GM12864 (cell line): ENCODE results near the gene UBTD2.
"Not testable (repeated sequence)": the region's sequence is repeated elsewhere in the genome, so short reads cannot be mapped to it uniquely, and the experiment has no call there.

Experiments used
- DNase-seq: peaks from one replicate; pipeline ENCODE4 v3.0.0-alpha.2; 2011; ENCODE audit warnings: low read depth
- H3K4me3 ChIP-seq: 2 replicates; pipeline ENCODE4 v1.5.1; 2011; ENCODE audit warnings: mild to moderate bottlenecking, low read depth, low read length, control low read depth
- CTCF ChIP-seq: IDR thresholded peaks from 2 replicates; pipeline ENCODE4 v1.5.1; 2011; ENCODE audit warnings: low read depth, mild to moderate bottlenecking, moderate library complexity, low read length, control low read depth, inconsistent platforms; ENCODE audit errors: missing control alignments

Gene UBTD2

GRCh38 chr5:172219296-172219695 is 64.3 kb downstream of the UBTD2 start:
- no peak for TF ChIP-seq CTCF
- no peak overlapping the region for H3K4me3 ChIP-seq

GRCh38 chr5:172216345-172216744 is 67.2 kb downstream of the UBTD2 start:
- no peak for TF ChIP-seq CTCF

More at GRCh38 chr5:172219296-172219695, 64.3 kb downstream of the UBTD2 start:
- DNase-seq: no peak

GRCh38 chr5:172213126-172213525 is 70.4 kb downstream of the UBTD2 start:
- H3K4me3 ChIP-seq: no peak overlapping the region
- TF ChIP-seq CTCF: no peak
- DNase-seq: no peak

More at GRCh38 chr5:172216345-172216744, 67.2 kb downstream of the UBTD2 start:
- H3K4me3 ChIP-seq: no peak overlapping the region
- DNase-seq: no peak

- no peak overlapping the region for H3K4me3 ChIP-seq
These were observed 71.9 kb downstream of the UBTD2 start for GRCh38 chr5:172211676-172212075.

GRCh38 chr5:172209714-172210113 is 73.8 kb downstream of the UBTD2 start:
- DNase-seq: no peak
- H3K4me3 ChIP-seq: no peak overlapping the region
- no peak for TF ChIP-seq CTCF

More at GRCh38 chr5:172211676-172212075, 71.9 kb downstream of the UBTD2 start:
- no peak for TF ChIP-seq CTCF
- DNase-seq: no peak

- H3K4me3 ChIP-seq: no peak overlapping the region
- no peak for DNase-seq
- no peak for TF ChIP-seq CTCF
These were observed 76.1 kb downstream of the UBTD2 start for GRCh38 chr5:172207511-172207910.

- H3K4me3 ChIP-seq, DNase-seq: not testable (repeated sequence)
These were observed 77.6 kb downstream of the UBTD2 start for GRCh38 chr5:172205984-172206383.

GRCh38 chr5:172200476-172200875 is 83.1 kb downstream of the UBTD2 start:
- no peak for DNase-seq

More at GRCh38 chr5:172200476-172200875, 83.1 kb downstream of the UBTD2 start:
- no peak overlapping the region for H3K4me3 ChIP-seq
- no peak for TF ChIP-seq CTCF
